GM18907 (cell line): ENCODE results near the gene RIOX2.

Experiments used
- ATAC-seq: cut with Tn5 transposase; IDR thresholded peaks from one replicate; pipeline ENCODE4 v1.9.1; 2021; ENCODE audit warnings: mild to moderate bottlenecking, moderate library complexity; ENCODE audit not compliant: unreplicated experiment

Gene RIOX2

DNA sequence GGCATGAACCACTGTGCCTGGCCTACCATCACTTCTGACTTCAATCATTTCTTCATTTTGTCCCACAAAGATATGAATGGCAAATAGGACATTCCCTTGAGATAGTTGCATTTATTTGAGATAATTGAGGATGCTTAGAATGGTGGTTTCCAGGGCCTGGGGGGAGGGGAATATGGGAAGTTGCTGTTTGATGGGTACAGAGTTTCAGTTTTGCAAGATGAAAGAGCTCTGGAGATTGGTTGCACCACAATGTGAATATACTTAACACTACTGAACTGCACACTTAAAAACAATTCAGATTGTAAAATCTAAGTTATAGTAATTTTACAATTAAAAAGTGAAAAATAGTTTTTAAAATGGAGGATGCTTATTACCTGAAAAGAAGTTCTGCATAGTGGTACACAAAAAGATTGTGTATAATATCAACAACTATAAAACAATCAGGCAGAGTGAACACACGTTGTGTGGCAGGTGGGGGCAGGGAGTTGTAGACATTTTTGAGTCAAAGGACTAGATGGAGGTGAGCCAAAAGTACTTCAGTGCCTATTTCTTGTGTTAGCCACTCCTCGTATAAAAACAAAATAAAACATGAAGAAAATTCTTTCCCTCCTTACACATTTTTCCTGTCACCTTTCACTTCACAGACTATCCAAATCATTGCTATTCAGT, 18.5 kb upstream of the RIOX2 start:
- no peak for ATAC-seq

DNA sequence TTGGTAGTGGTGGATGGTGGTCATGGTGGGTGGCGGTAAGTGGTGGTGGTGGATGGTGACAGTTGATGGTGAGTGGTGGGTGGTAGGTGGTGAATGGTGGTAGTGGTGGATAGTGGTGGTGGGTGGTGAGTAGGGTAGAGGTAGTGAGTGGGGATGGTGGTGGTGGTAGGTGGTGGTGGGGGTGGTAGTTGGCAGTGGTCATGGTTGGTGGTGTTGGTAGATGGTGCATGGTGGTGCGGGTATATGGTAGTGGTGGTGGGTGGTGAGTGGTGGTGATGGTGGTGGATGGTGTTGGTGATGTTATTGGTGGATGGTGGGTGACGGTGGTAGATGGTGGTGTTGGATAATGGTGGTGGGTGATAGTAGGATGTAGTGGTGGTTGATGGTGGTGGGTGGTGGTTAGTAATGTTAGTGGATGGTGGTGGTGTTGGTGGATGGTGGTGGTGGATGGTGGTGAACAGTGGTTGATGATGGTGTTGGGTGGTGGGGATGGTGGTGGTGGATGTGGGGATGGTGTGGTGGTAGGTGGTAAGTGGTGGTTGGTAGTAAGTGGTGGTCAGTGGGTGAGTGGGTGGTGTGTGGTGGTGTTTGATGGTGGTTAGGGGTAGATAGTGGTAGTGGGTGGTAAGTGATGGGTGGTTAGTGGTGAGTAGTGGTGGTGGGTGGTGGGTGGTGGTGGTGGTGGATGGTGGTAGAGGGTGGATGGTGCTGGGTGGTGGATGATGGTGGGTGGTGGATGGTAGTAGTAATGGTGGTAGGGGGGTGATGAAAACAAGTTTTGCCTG, 16.7 kb upstream of the RIOX2 start:
- ATAC-seq = no peak

DNA sequence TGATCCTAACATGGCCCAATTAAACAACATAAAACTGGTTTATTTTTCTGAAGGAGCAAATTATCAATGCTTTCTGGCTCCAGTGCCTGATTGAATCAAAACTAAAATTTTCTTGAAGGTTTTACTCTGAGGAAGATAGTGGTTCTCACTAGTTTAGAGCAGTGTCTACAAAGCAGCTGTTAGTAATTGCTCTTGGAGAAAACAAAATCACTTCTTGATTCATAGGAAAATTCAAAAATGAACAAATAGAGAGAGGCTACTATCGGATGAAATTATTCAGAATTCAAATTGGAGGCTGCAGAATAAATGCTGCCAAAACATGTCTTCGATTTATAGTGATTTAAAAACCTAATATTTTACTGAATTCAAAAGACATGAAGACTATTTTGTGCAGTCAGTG, 15.1 kb upstream of the RIOX2 start:
- ATAC-seq = no peak

DNA sequence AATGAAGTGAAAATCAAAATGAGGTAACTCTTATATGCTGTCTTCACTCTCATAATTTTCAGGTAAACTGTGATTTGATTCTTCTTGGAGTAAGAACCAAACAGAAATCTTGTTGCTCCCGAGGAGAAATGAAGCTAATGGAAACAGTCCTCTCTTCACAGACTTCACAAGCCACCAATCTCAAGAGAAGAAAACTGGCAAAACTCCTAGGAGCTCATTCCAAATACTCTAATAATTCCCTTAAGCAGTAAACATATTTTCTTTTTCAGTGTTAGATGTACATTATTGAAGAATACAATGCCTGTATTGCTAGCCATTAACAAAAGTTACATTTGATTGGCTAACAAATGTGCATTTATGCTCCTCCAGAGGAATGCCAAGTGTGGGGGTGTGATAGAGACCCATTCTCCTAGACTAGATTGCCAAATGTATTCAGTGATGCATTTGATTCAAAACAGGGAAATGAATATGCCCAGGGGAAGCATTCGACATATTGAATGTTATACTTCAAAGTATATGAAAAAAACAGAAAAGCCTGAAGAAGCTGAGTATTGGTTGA, 11.8 kb upstream of the RIOX2 start:
- no peak for ATAC-seq

DNA sequence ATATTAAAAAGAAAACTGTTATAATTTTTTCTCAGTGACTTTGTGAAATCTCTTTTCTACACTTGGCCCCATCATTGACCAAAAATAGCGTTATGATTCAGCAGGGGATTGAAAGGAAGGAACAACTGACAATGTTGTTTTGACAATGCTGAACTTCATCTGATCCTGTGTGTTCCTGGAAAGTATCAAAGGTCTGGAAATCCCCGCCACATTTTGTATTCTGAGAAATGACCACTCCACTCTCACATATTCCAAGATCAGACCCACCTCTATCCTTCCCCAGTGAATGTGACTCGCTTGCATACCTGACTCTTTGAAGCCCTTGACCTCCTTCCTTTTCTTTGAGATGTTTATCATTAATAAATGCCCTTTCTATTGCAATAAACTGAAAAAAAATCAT, 9.7 kb upstream of the RIOX2 start:
- no peak for ATAC-seq

DNA sequence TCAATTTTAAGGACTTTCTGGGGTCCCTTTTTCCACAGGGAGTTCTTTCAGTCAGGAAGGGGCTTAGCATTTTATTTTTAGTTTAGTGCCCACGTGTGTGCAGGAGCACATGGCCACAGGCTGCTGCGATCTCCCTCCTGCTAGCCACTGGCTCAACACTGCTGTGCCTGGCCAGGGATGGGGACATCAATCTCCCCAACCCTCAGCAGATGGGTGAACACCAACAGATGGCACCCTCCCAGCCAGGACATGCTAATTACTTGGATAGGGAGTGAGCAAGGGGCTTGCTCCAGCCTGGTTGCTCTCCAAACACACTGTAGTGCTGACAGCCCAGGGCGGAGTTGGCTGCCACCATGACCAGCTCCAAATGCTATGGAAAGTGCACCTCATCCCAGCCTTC, 7.4 kb upstream of the RIOX2 start:
- ATAC-seq = no peak

DNA sequence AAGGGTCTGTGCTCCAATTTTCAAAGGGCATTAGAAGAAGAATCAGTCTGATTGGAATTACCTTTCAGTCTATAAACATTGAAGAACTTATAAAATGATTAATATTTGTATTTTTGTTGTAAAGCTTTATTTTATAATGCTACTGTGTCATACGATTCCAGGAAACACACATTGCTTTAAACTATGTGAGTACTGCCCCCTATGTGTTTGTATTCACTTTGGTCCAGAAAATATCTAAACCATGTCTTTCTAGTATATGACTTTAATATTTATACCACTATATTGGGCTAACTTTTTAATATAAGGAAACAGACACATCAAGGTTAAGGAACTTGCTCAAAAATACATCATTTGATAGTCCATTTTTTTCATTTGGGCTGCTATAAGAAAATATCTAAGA, 3.2 kb upstream of the RIOX2 start:
- ATAC-seq = no peak

DNA sequence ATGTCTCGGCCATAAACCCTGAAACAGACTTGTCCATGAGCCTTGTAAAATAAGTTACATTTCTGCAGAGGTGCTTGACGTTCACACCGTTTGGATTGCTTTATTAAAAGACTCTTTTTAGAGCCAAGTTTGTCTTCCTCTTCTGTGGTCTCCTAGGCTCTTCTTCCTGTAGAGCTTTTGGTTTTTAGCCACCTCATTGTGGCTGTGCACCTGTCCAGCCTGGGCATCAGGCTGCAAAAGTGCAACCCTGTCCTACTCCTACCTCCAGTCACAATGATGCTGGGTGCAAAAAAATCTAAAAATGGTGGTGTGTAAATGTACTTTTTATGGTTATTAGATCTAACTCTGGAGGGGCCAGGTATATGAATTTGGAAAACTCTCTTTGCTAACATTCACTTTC, 2.8 kb upstream of the RIOX2 start:
- peak; percentile 23 for ATAC-seq

DNA sequence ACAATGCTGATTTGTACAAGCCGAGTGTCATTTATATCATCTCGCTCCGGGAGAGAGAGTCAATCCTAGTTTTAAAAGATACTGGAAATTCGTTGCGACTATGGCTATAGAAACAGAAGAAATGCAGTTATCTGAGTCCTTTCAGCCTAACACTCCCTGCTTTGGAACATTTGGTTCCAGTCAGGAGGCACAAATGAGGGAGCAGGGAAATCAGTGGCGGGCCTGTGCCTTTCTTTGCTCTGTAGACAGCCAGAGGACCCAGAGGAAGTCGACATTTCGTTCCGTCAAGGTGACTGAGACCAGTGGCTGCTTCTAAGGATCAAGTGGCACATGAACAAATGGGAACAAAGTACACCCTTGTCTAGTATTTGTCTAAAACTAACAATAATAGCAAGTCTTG, 745 bp upstream of the RIOX2 start:
- no peak for ATAC-seq

DNA sequence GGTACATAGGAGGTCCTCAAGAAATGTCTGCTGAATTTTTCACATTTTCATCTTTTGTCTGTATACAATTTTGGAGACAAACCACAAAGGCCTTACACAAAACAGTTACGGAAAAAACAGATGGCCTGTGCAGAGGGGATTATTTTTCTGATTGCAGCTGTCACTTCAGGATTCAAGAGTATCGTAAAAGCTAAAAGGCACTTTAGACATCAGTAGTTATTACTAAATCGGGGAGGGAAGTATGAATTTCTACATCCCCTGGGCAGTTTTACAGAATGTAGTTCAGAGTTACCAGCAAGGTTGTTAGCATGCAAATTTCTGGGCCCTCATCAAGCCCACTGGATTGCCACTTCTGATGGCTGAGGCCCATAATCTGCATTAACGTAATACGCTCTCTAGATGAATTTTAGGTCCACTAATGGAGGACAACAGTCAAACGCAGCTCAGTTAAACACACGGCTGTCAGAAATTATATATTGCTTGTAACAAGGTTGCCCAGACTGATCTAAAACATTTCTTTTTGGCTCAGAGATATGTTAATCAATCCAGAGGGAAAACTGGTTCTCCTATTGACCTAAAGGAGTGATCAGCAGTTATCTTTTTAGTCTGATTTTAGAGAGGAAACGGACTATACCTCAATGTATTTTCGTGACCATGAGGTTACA, 1.1 kb downstream of the RIOX2 start:
- ATAC-seq = no peak

DNA sequence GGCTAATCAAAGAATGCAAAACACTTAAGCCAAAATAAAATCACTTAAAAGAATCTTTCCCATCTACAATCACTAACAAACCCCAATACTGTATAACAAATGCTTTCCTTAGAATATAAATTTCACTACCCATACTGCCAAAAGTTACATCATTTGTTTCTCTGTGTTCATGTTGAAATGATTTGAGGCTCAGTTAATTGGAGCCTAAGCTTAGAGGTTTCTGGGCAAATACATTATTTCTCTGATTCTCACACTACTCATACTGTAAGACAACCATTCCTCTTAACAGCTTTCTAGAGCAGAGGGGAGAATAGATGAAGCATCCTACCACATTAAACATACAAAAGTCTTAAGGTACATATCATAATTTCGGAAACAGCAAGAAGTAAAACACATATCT, 2.1 kb downstream of the RIOX2 start:
- ATAC-seq = no peak

DNA sequence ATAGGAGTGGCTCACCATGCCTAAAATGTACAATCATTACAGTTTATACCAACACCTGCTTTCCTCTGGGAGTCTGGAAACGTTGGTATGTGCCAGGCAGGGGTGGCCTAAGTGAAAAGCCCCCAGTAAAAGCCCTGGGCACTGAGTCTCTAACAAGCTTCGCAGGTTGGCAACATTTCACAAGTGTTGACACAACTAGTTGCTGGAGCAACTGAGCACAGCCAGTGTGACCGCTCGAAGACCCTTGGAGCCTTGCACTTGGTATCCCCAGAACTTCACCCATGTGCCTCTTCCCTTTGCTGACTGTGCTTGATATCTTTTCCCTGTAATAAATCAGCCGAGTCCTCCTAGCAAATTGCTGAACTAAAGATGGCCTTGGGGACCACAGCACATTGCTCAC, 2.7 kb downstream of the RIOX2 start:
- ATAC-seq = no peak

DNA sequence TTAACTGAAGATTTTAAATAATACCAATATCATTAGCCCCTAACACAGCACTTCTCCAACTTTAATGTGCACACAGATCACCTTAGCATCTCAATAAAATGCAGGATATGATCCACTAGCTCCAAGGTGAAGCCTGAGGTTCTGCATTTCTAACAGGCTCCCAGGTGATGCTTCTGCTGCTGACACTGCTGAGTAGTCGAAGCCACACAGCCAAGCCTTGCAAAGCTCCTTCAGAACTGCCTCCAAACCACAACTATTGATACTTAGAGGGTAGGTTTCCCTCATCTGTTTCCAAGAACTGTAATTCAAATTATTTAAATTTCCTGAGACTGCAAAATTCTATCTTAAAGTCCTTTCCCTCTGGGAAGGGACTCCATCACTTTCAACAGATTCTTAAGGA, 3.9 kb downstream of the RIOX2 start:
- ATAC-seq = no peak

DNA sequence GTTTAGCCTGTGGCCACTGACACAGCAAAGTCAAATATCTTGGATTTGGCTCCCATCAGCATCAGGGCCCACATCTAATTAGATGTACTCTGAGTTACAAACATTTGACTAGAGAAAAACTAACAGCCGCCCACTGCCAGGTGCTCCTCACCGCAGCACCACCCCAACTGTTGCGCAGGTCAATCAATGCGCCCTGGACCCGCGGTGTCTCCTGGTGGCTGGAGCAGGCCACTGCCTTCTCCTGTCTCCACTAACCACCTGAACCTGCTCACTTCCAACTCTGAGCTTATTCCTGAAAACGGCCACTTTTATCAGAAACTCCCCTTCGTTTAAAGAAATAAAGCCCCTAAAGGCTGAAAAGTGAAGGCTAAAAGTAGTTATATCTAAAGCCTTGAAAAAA, 4.3 kb downstream of the RIOX2 start:
- no peak for ATAC-seq

DNA sequence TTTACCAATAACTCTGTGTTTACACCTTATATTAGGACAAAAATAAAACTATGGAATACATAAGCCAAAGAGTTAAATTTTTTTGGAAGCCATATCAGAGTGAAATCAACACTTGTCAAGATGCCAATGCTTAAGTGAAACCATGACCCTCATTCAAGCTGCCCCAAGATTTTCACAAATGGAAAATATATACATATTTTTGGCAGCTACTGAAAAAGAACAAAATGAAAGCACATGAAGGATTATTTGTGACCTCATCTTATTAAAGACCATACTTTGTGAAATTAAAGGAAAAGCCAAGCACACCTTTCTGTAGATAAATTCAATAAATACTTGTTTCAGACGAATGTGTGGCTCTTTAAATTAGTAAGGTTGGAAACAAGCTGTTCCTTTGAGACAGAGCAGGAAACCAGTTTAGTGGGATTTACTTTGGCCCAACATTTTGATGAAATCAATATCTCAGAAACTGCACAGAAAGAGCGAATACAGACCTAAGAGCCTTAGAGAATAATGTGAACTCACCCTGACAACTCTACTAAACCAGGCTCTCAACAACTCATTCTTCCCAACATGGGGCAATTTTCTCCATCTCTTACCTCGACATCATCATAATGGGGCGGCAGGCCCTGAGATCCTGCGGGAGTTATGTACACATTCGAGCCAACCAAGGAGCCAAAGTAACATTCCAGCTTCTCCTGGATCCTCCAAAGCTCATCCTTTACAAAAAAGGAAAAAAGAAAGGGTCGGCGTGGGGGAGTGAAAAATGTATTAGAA, 11.1 kb downstream of the RIOX2 start:
- no peak for ATAC-seq

DNA sequence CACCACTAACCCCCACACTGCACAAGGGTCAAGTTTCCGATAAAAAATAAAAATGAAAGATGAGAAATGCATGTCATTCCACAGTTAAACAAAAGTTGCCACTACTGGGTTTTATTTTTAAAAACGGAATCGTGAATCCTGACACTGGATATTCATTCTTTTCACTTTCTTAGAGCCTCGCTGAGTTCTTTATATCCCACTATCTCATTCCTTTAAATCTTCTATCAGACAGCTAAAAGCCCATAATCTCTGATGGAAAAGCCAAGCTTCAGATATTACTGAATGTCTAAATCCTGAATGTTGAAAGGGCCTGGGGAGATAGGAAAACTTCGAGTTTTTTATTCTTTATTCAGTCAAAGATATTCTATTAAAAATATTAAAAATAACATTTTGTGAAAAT, 11.7 kb downstream of the RIOX2 start:
- no peak for ATAC-seq

DNA sequence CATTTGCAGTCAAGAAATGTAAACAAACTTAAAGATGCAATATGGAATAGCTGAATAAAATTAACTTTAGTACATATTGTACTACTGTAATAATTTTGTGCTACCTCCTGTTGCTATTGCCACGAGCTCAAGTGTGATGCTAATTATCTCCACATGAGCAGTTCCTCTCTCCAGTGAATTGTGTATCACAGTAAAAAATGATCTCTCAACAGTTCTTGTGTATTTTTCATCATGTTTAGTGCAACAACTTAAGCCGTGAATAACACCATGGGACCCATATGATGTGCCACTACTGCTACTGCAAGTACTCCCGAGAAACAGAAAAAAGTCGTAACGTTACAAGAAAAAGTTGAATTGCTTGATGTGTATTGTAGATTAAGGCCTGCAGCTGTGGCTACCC, 12.4 kb downstream of the RIOX2 start:
- ATAC-seq = no peak

DNA sequence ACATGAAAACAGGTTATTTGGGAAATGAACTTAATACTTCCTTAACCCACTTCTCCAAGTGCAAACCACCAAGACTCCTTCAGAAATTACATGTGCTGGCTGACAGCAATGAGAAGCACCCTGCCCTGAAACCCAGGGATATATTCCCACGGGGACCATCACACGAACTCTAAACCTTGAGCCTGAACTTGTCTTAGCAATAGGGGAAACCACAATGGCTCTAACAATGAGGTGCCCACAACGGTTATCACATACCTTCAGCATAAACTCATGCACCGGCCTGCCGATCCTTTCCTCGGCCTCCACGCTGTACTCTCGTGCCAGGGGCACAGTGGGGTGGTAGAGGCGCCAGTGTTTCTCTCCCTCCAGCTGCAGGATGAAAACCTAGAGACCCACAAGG, 13.4 kb downstream of the RIOX2 start:
- no peak for ATAC-seq

DNA sequence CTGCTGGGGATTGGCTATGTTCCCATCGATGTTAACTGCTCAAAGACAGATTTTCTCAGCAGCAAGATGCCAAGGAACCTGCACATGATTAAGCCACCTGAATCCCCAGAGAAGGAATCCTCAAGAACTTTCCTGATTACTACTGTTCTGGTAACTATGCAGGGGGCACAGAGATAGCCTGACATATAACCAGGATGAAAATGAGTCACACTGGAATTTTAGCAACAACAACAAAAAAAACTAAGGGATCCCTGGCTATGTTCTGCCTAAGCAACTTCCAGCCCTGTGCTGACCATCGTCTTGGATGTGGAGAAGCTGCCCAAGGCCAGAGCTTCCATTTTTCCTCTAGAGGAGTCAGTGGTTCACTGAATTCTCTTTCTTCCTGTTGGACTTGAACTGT, 13.8 kb downstream of the RIOX2 start:
- no peak for ATAC-seq

DNA sequence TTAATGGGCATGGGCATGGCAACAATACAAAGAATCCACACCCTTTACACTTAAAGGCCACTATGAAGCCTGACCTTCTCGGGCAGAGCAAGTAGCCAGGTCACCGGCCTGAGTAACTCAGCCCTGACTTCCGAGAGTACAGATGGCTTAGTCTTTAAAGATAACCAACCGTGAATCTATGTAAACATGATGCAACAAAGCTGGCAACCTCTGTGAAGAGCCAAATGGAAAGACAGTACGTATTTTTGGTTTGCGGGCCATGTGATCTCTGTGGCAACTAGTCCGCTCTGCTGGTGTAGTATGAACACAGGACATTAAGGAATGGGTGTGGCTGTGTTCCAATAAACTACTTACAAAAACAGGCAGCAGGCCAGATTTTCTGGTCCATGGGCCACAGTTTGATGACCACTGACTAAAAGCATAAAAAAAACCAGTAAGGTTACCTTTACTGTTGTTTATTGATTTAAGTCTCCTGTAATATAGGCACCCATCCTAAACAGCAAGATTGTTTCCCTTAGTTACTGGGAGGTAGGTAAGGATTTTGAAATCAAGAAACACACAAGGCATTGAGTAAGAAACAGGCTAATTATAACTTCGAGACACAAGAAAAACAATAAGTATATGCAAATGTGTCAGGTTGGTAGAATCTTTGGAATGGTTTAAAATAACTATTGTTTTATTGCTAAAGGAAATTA, 14.5 kb downstream of the RIOX2 start:
- ATAC-seq = no peak

DNA sequence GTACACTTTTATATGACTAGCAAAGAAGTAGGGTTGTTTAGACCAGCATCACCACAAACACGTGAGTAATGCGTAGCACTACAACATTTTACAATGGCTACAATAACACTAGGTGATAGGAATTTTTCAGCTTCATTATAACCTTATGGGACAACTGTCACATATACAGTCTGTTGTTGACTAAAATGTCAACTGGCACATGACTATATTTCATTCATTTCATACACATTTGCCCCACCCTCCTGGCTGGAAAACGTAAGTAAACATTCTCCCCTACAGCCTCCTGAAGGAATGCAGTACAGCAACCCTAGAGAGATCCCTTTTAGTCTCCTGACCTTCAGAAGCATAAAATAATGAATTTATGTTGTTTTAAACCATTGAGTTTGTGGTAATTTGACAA, 16.2 kb downstream of the RIOX2 start:
- no peak for ATAC-seq
